ENCODE measurements around the gene C16orf92. TPM values are rescaled to one million over a fixed set of nuclear protein-coding genes. Genes with fewer than 3 reads are reported as not detected.

Gene C16orf92
- total and polyA plus RNA-seq, 2 donors (not counting 3 experiments of a cell fraction or from before 2014, with no cell fraction given): not detected

DNA sequence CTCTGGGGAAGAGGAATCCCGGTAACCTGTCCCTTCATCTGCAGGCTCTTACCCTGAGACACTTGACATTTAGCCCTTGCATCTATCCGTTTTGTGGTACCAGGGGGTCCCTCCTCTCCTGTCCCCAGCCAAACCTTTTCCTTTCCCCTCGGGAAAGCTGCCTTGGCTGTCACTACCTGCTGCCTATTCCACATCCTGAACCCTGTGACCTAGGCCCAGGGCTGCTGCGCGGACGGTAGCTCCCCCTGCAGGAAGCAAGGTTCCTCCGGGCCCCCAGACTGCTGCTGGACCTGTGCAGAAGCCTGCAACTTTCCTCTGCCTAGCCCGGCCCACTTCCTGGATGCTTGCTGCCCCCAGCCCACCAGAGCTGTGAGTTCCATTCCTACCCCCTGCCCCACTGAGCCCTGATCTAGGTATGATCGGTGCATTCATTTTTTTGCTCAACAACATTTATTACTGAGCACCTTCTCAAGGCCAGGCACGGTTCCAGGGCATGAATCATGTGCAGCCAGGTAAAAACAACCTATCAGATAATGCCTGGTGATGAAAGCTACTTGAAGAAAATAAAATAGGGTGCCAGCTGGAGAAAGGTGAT is 32.1 kb downstream of the C16orf92 start:
- dilution Hi-C loops (cut with MboI; ENCODE audit: extremely low pct_ligation_motif_present, low sequenced_read_pairs) (no loop called here), intact Hi-C loops (cut with micrococcal nuclease) (loop anchor here (1.0 to 2.0 kb wide), 2 partner anchors 10 to 22 kb away; partner anchors contain the start of gene ALDOA)
- Histone ChIP-seq H3K79me2 (ENCODE audit: control insufficient read depth, insufficient read depth, low read length) (peaks cover 4% of the 10 kb centered on the region), H3K4me1 (ENCODE audit: control insufficient read depth, extremely low read depth, insufficient read depth, low read length) (peaks cover 35% of the 10 kb centered on the region), H3K4me3 (replicated peaks in 1 of 3; ENCODE audit: insufficient read depth in 1 of 3, low read depth in 1 of 3, low read length in 3 of 3) (no peak overlapping the region), H3K9me1 (replicated peaks; ENCODE audit: control insufficient read depth, extremely low read depth, insufficient read depth, low read length) (no peaks in the 10 kb centered on the region), H3K9ac (replicated peaks; ENCODE audit: extremely low read depth, insufficient read depth, low read length) (no peak overlapping the region), H3K9me3 (replicated peaks; ENCODE audit: control insufficient read depth, insufficient read depth, low read length) (no peaks in the 10 kb centered on the region), H4K20me1 (replicated peaks; ENCODE audit: control insufficient read depth, extremely low read depth, insufficient read depth, low read length) (no peaks in the 10 kb centered on the region), H2AFZ (ENCODE audit: low read depth, low read length) (no peak overlapping the region), H3K36me3 (ENCODE audit: control insufficient read depth in 2 of 2, extremely low read depth in 1 of 2, insufficient read depth in 2 of 2, low read length in 2 of 2) (peaks cover 0 to 5% of the 10 kb centered on the region in 2 experiments), H3K4me2 (ENCODE audit: insufficient read depth, low read length) (no peak overlapping the region), H3K27ac (ENCODE audit: insufficient read depth, low read depth, low read length) (no peak overlapping the region), H3K27me3 (ENCODE audit: control insufficient read depth in 2 of 2, insufficient read depth in 2 of 2, low read length in 2 of 2) (no peaks in the 10 kb centered on the region)
- BruUV-seq (replicated peaks): no TSS peak
- FAIRE-seq (peak; percentile 77), DNase-seq (ENCODE audit: low read depth, low spot score) (peak; percentile 32)
- POLR2A ChIA-PET: interaction anchor here (0.5 to 2.7 kb wide), 3 partner anchors 10 to 16 kb away, joined by 3 to 21 read pairs (median 7); partner anchors contain the start of gene ALDOA
- TF ChIP-seq, protein P1, sequence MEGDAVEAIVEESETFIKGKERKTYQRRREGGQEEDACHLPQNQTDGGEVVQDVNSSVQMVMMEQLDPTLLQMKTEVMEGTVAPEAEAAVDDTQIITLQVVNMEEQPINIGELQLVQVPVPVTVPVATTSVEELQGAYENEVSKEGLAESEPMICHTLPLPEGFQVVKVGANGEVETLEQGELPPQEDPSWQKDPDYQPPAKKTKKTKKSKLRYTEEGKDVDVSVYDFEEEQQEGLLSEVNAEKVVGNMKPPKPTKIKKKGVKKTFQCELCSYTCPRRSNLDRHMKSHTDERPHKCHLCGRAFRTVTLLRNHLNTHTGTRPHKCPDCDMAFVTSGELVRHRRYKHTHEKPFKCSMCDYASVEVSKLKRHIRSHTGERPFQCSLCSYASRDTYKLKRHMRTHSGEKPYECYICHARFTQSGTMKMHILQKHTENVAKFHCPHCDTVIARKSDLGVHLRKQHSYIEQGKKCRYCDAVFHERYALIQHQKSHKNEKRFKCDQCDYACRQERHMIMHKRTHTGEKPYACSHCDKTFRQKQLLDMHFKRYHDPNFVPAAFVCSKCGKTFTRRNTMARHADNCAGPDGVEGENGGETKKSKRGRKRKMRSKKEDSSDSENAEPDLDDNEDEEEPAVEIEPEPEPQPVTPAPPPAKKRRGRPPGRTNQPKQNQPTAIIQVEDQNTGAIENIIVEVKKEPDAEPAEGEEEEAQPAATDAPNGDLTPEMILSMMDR (IDR thresholded peaks at IDR 0.05; ENCODE audit: extremely low read depth in 1 of 2, insufficient read depth in 1 of 2, low read depth in 1 of 2, low read length in 2 of 2): peak; percentile 52 to 79
- TF ChIP-seq MYC (IDR thresholded peaks at IDR 0.05; ENCODE audit: low read depth, low read length): no peak
- CTCF ChIA-PET: interaction anchor here (0.6 to 5.8 kb wide), 18 partner anchors 9 to 703 kb away, joined by 3 to 55 read pairs (median 4); partner anchors contain the start of genes ALDOA, KCTD13, PPP4C and QPRT

DNA sequence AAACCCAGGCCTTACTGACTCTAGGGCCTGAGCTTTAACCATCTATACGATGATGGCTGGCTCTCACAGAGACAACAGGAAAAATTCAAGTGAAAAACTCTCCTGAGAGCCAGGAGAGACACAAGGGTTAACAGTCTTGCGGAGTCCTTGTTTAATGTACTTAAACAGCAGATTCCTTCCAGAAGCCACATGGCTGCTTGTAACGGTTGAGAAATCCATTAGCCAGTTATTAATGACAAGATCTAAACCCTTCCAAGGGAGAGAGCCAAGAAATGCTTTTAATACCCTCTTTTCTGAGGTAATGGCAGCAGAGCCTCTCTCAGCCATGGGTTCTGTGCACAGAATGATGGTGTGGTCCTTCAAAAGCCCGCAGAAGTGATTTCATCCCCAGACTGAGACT is 37.3 kb downstream of the C16orf92 start:
- intact Hi-C loops (cut with micrococcal nuclease): no loop called here
- FAIRE-seq: no peak
- H3K4me1 ChIP-seq (ENCODE audit: control insufficient read depth, extremely low read depth, insufficient read depth, low read length): peaks cover 16% of the 10 kb centered on the region
- DNase-seq (ENCODE audit: low read depth, low spot score): no peak
- H3K4me2 ChIP-seq (ENCODE audit: insufficient read depth, low read length): no peak overlapping the region
- peaks cover 0 to 5% of the 10 kb centered on the region in 2 experiments for H3K36me3 ChIP-seq (ENCODE audit: control insufficient read depth in 2 of 2, extremely low read depth in 1 of 2, insufficient read depth in 2 of 2, low read length in 2 of 2)
- no peak overlapping the region for H2AFZ ChIP-seq (ENCODE audit: low read depth, low read length)
- H3K9me3 ChIP-seq (replicated peaks; ENCODE audit: control insufficient read depth, insufficient read depth, low read length): no peaks in the 10 kb centered on the region
- no peaks in the 10 kb centered on the region for H4K20me1 ChIP-seq (replicated peaks; ENCODE audit: control insufficient read depth, extremely low read depth, insufficient read depth, low read length)
- H3K27ac ChIP-seq (ENCODE audit: insufficient read depth, low read depth, low read length): no peak overlapping the region
- BruUV-seq (replicated peaks): no TSS peak
- ChIA-PET POLR2A (no interaction called here), CTCF (interaction anchor here (5.8 kb wide), 1 partner anchor 31 kb away, joined by 55 read pairs; the partner anchor contains the start of gene TBX6)
- TF ChIP-seq FOS (IDR thresholded peaks at IDR 0.05; ENCODE audit: borderline replicate concordance, insufficient read depth, low read length): no peak
- dilution Hi-C loops (cut with MboI; ENCODE audit: extremely low pct_ligation_motif_present, low sequenced_read_pairs): no loop called here
- H3K4me3 ChIP-seq (replicated peaks in 1 of 3; ENCODE audit: insufficient read depth in 1 of 3, low read depth in 1 of 3, low read length in 3 of 3): no peak overlapping the region
- no peaks in the 10 kb centered on the region for H3K9me1 ChIP-seq (replicated peaks; ENCODE audit: control insufficient read depth, extremely low read depth, insufficient read depth, low read length)
- no peak overlapping the region for H3K9ac ChIP-seq (replicated peaks; ENCODE audit: extremely low read depth, insufficient read depth, low read length)
- no peaks in the 10 kb centered on the region for H3K27me3 ChIP-seq (ENCODE audit: control insufficient read depth in 2 of 2, insufficient read depth in 2 of 2, low read length in 2 of 2)
- H3K79me2 ChIP-seq (ENCODE audit: control insufficient read depth, insufficient read depth, low read length): no peaks in the 10 kb centered on the region

Measured in endothelial cell of umbilical vein (primary cell).